Bronchial epithelial cell (primary cell): Measurements from ENCODE around the gene TMEM222. TPM values are rescaled to one million over a fixed set of nuclear protein-coding genes. Genes with fewer than 3 reads are reported as not detected.

Source experiments
- DNase-seq: peaks from one replicate; pipeline ENCODE4 v3.0.0-alpha.2; 2010; ENCODE audit warnings: low read depth
- FAIRE-seq: peaks from 2 replicates; lab custom pipeline; 2011; peaks lifted over from hg19 to GRCh38; lab: Jason Lieb, UNC
- H3K27me3 ChIP-seq: 2 replicates; pipeline ENCODE4 v1.5.1; 2011; ENCODE audit warnings: low read length; ENCODE audit not compliant: control insufficient read depth, insufficient read depth
- H3K36me3 ChIP-seq: 2 replicates; pipeline ENCODE4 v1.5.1; 2011; ENCODE audit warnings: low read length; ENCODE audit not compliant: control insufficient read depth, insufficient read depth
- H3K4me3 ChIP-seq: 2 replicates; pipeline ENCODE4 v1.5.1; 2011; ENCODE audit warnings: mild to moderate bottlenecking, low read depth, low read length, control low read depth
- CTCF ChIP-seq: IDR thresholded peaks from 2 replicates; pipeline ENCODE4 v1.5.1; 2011; ENCODE audit warnings: mild to moderate bottlenecking, moderate library complexity, low read length, control low read depth, inconsistent platforms; ENCODE audit not compliant: insufficient read depth, severe bottlenecking
- total RNA-seq: library from RNA; depleted of rRNA; stranded (reverse); fragments of >200 nt; gene quantifications from 2 replicates; pipeline ENCODE4 v1.2.1, GENCODE V29; 2014

TMEM222 gene
- total RNA-seq, 1 donor from 2014 or later = 17.1 TPM

DNA sequence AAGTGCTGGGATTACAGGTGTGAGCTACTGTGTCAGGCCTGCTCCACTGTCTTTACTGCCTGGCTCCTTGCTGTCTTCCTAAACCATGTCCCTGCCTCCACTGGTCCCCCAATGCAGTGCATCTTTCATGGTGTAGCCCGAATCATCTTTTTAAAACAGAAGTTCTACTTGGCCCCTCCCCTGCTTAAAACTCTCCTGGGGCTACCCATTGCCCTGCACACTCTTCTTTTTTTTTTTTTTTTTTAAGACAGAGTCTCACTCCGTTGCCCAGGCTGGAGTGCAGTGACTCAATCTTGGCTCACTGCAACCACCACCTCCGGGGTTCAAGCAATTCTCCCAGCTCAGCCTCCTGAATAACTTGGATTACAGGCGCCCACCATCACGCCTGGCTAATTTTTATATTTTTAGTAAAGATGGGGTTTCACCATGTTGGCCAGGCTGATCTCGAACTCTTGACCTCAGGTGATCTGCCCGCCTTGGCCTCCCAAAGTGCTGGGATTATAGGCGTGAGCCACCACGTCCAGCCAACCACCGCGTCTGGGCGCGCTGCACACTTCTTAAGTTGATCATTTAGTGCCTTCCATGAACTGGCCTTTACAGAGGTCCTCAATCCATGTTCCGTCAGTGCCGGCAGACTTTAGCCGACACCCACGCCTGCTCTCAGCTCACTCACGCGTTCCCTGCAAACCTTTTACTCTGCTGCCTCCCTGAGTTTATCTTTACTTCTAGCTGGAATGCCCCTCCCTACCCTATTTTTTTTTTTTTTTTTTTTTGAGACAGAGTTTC, 50.3 kb downstream of the TMEM222 start:
- TF ChIP-seq CTCF = no peak
- DNase-seq = no peak
- no peak for FAIRE-seq
- H3K27me3 ChIP-seq = no peaks in the 10 kb centered on the region
- H3K36me3 ChIP-seq = no peaks in the 10 kb centered on the region
- no peak overlapping the region for H3K4me3 ChIP-seq

DNA sequence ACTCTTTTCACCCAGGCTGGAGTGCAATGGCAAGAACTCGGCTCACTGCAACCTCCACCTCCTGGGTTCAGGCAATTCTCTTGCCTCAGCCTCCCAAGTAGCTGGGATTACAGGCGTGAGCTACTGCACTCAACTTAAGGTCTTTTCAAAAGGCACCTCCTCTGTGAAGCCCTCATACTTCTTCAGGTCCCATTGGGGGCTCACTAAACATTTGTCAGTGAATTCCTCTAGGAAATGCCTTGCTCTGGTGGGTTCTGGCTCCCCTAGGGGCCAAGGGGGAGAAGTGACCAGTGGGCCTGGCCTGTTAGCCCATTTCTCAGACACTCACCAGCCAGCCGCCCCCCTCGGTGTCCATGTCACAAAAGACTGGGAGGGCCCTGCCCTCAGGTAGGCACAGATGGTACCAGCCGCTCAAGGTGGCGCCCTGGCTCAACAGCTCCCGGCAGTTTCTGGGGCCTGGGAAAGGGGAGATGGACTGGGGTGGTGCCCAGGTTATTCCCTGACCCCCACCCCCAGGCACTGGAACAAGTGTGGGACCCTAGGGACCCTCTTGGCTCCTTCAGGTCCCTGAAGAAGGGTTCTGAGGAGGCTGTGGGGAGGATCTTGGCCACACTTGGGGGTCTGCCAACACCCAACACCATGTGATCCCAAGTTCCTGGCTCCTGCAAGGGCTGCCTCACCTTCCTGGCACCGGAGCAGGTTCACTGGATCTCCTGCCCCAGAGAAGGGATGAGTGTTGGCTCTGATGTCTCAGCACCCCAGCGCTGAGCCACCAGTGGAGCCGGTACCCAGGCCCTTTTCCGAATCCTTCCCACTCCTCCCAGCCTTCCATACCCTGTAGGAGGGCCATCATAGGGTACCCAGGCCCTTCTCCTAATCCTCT, 51.1 kb downstream of the TMEM222 start:
- FAIRE-seq = no peak
- Histone ChIP-seq H3K27me3 (no peaks in the 10 kb centered on the region), H3K4me3 (no peak overlapping the region), H3K36me3 (no peaks in the 10 kb centered on the region)
- no peak for DNase-seq
- TF ChIP-seq CTCF = peak; percentile 15

GRCh38 chr1:27374362-27375086, 52.6 kb downstream of the TMEM222 start, which contains the start of gene FCN3:
FCN3 (minus strand) TSS chr1:27374824; CDS start chr1:27374818, 6 bp downstream.
- FAIRE-seq (no peak), DNase-seq (no peak)
- Histone ChIP-seq H3K36me3 (no peaks in the 10 kb centered on the region), H3K27me3 (no peaks in the 10 kb centered on the region), H3K4me3 (no peak within 1 kb of the TSS)
- no peak for TF ChIP-seq CTCF

GRCh38 chr1:27377760-27378495, 56.0 kb downstream of the TMEM222 start:
- H3K4me3 ChIP-seq = no peak overlapping the region
- FAIRE-seq = no peak

More at GRCh38 chr1:27377760-27378495, 56.0 kb downstream of the TMEM222 start:
- Histone ChIP-seq H3K27me3 (no peaks in the 10 kb centered on the region), H3K36me3 (no peaks in the 10 kb centered on the region)
- no peak for TF ChIP-seq CTCF
- DNase-seq = no peak
